HG03159 (cell line): ENCODE data around the gene FOSL2.

Source experiments
- ATAC-seq: cut with Tn5 transposase; IDR thresholded peaks from one replicate; pipeline ENCODE4 v1.9.1; 2021; ENCODE audit warnings: mild to moderate bottlenecking, moderate library complexity; ENCODE audit not compliant: unreplicated experiment

Gene FOSL2

GRCh38 chr2:28408764-28409599 lies 16.3 kb downstream of the FOSL2 start:
- no peak for ATAC-seq

- no peak for ATAC-seq
Measured at GRCh38 chr2:28411166-28411755, 18.6 kb downstream of the FOSL2 start.

DNA sequence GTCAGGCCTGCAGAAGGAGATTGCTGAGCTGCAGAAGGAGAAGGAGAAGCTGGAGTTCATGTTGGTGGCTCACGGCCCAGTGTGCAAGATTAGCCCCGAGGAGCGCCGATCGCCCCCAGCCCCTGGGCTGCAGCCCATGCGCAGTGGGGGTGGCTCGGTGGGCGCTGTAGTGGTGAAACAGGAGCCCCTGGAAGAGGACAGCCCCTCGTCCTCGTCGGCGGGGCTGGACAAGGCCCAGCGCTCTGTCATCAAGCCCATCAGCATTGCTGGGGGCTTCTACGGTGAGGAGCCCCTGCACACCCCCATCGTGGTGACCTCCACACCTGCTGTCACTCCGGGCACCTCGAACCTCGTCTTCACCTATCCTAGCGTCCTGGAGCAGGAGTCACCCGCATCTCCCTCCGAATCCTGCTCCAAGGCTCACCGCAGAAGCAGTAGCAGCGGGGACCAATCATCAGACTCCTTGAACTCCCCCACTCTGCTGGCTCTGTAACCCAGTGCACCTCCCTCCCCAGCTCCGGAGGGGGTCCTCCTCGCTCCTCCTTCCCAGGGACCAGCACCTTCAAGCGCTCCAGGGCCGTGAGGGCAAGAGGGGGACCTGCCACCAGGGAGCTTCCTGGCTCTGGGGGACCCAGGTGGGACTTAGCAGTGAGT lies 19.4 kb downstream of the FOSL2 start:
- no peak for ATAC-seq

DNA sequence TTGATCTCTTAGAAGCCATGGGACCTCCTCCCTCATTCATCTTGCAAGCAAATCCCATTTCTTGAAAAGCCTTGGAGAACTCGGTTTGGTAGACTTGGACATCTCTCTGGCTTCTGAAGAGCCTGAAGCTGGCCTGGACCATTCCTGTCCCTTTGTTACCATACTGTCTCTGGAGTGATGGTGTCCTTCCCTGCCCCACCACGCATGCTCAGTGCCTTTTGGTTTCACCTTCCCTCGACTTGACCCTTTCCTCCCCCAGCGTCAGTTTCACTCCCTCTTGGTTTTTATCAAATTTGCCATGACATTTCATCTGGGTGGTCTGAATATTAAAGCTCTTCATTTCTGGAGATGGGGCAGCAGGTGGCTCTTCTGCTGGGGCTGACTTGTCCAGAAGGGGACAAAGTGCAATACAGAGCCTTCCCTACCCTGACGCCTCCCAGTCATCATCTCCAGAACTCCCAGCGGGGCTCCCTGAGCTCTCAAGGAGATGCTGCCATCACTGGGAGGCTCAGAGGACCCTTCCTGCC lies 20.0 kb downstream of the FOSL2 start:
- no peak for ATAC-seq

DNA sequence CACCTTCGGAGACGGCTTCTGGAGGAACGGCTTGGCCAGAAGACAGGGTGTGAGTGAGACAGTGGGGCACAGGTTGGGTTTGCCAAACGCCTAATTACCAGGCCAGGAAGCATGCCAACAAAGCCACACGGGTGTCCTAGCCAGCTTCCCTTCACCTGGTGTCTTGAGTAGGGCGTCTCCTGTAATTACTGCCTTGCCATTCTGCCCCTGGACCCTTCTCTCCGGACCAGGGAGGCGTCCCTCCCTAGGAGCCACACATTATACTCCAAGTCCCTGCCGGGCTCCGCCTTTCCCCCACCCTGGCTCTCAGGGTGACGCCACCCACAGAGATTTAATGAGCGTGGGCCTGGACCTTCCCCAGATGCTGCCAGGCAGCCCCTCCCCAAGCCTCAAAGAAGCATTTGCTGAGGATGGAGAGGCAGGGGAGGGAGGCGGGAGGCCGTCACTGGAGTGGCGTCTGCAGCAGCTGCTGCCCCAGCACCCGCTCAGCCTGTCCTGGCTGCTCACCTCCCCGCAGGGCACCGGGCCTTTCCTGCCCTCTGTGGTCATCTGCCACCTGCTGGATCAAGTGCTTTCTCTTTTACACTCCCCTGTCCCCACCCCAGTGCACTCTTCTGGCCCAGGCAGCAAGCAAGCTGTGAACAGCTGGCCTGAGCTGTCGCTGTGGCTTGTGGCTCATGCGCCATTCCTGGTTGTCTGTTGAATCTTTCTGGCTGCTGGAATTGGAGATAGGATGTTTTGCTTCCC lies 20.7 kb downstream of the FOSL2 start:
- no peak for ATAC-seq

DNA sequence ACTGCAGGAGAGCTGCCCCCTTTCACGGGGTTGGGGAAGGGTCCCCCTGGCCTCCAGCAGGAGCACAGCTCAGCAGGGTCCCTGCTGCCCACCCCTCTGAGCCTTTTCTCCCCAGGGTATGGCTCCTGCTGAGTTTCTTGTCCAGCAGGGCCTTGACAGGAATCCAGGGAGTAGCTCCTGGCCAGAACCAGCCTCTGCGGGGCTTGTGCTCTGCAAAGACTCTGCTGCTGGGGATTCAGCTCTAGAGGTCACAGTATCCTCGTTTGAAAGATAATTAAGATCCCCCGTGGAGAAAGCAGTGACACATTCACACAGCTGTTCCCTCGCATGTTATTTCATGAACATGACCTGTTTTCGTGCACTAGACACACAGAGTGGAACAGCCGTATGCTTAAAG lies 21.2 kb downstream of the FOSL2 start:
- no peak for ATAC-seq

DNA sequence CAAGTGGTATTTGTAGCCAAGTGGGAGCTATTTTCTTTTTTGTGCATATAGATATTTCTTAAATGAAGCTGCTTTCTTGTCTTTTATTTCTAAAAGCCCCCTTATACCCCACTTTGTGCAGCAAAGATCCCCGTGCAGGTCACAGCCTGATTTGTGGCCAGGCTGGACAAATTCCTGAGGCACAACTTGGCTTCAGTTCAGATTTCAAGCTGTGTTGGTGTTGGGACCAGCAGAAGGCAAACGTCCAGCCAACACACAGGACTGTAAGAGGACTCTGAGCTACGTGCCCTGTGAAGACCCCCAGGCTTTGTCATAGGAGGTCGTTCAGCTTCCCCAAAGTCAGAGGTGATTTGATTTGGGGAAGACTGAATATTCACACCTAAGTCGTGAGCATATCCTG lies 21.9 kb downstream of the FOSL2 start:
- ATAC-seq = no peak

GRCh38 chr2:28415010-28415409 lies 22.4 kb downstream of the FOSL2 start:
- ATAC-seq = no peak

DNA sequence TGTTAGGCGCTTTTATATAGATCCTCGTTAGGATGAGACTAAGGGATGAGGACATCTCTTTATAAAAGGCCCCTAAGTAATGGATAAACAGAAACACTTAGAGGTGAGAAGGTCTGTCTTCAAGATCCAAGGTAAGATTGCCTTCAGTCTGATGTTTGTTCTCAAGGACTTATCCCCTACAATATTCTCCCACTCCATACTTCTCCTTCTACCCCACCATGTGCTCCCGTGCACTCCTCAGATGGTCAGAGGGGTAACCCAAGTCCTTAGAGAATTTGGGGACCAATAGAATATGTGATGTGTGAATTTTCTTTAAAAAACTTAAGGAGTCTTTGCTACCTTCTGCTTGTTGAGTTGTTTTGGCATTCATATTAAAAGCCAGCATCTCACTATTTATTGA lies 23.1 kb downstream of the FOSL2 start:
- no peak for ATAC-seq

GRCh38 chr2:28419003-28419402 lies 26.3 kb downstream of the FOSL2 start:
- no peak for ATAC-seq

- ATAC-seq = no peak
Measured at GRCh38 chr2:28419443-28420270, 27.0 kb downstream of the FOSL2 start.

DNA sequence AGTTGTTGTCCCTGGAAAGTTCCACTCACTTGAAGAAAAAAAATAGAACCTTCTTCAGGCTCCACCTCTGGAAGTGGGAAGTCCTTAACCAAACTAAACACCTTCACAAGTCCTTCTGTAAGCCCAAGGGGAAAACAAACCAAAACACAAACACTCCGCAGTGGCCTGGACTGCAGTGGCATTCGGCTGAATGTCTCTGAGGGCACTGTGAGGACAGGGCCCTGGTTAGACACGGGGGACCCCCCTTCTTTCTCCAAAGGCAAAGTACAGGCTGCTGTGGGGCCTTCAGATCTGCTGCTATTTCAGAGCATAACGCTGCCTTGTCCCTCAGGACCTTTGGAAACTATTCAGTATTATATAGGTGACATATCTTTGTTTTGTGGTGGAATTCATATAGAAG lies 28.1 kb downstream of the FOSL2 start:
- no peak for ATAC-seq

- no peak for ATAC-seq
Measured at GRCh38 chr2:28422908-28423741, 30.5 kb downstream of the FOSL2 start.

DNA sequence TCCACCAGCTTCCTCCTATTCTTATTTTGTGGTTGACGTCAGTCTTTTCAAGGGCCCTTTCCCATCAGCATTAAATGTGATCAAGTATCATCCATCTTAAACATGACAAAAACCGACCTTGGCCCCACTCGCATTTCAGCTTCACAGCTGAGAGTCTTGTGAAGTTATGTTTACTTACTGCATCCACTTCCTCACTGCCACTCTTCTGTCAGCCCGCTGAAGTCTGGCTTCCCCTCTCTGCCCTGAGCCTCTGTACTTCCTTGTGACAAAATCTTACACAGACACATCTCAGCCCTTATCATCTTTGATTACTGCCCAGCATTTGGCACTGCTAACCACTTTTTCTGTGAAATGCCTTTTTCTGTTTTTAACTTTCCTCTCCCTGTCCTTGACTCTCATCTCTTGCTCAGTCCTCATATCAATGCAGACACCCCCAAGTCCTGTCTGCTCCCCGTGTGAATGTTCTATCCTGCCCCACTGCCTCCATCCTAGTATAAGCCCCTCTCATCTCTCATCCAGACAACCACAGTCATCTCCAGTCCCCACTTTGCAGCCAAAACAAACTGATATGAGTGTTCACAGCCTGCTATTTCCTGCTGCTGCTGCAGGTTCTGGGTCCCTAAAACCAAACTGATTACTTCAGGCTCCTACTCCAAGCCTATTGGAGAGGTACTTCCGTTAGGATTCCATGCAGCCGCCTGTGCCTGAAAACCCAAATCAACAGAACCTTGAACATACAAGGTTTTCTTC lies 31.4 kb downstream of the FOSL2 start:
- ATAC-seq = no peak

DNA sequence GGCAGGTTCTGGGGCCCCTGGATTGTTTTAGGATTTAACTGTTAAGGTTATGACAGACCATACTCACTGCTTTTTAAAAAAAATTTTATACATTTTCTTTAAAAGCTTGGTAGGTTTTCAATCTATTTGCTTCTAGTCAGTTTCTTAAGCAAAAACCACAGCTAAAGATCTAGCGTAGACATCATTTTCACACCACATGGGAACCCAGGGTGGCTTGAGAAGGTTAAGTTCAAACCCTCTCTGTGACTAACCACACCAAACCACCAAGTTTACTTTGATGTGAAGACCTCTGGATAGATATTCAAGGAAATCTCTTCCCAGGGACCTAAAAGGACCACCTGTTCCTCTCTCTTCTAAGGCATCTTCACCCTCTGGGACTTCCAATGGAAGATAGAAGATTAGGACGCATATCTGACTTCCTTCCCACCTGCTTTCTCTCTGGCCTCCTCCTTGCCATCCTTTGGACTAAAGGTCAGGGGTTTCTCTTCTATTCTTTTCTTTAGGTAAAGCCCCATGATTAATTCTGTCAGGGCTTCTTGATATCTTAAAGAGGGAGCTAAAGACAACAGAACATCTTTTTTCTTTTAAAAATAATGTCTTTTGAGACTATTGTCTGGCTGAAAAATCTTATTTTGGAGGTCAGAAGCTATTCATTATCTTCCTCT lies 32.3 kb downstream of the FOSL2 start:
- no peak for ATAC-seq

GRCh38 chr2:28425464-28425835 lies 32.8 kb downstream of the FOSL2 start:
- no peak for ATAC-seq

DNA sequence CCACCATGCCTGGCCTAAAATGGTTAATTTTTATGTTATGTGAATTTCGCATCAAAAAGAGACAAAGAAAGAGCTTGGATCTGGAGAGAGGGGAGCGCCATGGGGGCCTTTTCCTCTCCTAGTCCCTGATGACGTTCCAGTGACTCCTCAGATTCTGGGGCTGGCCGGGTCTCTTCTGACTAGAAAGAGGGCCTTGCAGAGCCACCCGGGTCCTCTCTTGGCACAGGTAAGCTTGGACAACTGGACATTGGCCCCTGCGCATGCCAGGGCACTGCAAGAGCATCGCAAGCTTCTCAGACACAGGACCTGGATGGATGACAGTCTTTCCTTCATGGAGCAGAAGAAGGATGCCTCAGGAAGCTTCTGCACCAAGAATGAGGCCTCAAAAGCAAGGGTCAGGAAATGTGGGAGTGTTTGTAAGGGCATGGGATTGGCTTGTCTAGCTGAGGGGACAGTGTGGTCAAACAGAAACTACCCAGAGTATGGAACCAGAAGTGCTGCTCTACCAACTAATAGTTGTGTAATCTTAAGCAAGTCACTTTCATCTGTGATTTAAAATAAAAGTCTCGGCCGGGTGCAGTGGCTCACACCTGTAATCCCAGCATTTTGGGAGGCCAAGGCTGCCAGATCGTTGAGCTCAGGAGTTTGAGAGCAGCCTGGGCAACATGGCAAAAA lies 35.2 kb downstream of the FOSL2 start:
- ATAC-seq = no peak

DNA sequence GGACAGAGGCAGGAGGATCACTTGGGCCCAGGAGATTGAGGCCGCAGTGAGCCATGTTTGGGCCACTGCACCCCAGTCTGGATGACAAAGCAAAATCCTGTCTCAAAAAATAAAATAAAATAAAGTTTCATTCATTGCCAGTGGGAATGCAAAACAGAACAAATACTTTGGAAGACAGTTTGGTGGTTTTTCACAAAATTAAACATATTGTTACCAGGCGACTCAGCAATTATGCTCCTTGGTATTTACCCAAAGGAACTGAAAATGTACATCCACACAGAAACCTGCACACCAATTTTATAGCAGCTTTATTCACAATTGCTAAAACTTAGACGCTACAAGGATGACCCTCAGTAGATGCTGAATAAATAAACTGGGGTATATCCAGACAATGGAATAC lies 35.8 kb downstream of the FOSL2 start:
- ATAC-seq = no peak
